Keratinocyte (primary cell): ENCODE data around the gene SH3PXD2A. TPM values are rescaled to one million over a fixed set of nuclear protein-coding genes. Genes with fewer than 3 reads are reported as not detected.

Source experiments
- DNase-seq: peaks from one replicate; pipeline ENCODE4 v3.0.0-alpha.2; 2011; ENCODE audit warnings: low read depth, missing footprints, low spot score
- FAIRE-seq: peaks from 2 replicates; lab custom pipeline; 2011; peaks lifted over from hg19 to GRCh38; lab: Jason Lieb, UNC
- H2AFZ ChIP-seq: 2 replicates; pipeline ENCODE4 v1.6.0; 2012; ENCODE audit warnings: low read length, control low read depth, inconsistent platforms; ENCODE audit not compliant: control insufficient read depth
- H3K27ac ChIP-seq: 2 replicates; pipeline ENCODE4 v1.5.1; 2011; ENCODE audit warnings: low read length; ENCODE audit not compliant: control insufficient read depth, insufficient read depth
- H3K27me3 ChIP-seq: 3 replicates; pipeline ENCODE4 v1.6.0; 2011; ENCODE audit warnings: low read length; ENCODE audit not compliant: control insufficient read depth, insufficient read depth; ENCODE audit errors: extremely low read depth
- H3K36me3 ChIP-seq, 2 experiments: 2 replicates in 1 of 2; 3 replicates in 1 of 2; pipeline ENCODE4 v1.5.1; 2011; ENCODE audit warnings: low read length in 2 of 2, mild to moderate bottlenecking in 1 of 2; ENCODE audit not compliant: control insufficient read depth in 2 of 2, insufficient read depth in 2 of 2; ENCODE audit errors: extremely low read depth in 1 of 2
- H3K4me1 ChIP-seq: 3 replicates; pipeline ENCODE4 v1.5.1; 2011; ENCODE audit warnings: low read length; ENCODE audit not compliant: control insufficient read depth, insufficient read depth; ENCODE audit errors: extremely low read depth
- H3K4me2 ChIP-seq: 3 replicates; pipeline ENCODE4 v1.6.0; 2011; ENCODE audit warnings: low read depth, low read length; ENCODE audit not compliant: control insufficient read depth, insufficient read depth; ENCODE audit errors: extremely low read depth
- H3K4me3 ChIP-seq, 3 experiments: fragments of 200-600 bp in 1 of 3; sonication (generic) in 1 of 3; 2 replicates in 2 of 3; 3 replicates in 1 of 3; pipeline ENCODE4 v1.5.1; 2011 to 2016; ENCODE audit warnings: low read length in 3 of 3, mild to moderate bottlenecking in 3 of 3, control low read depth in 2 of 3, inconsistent platforms in 1 of 3, low read depth in 1 of 3, mixed read lengths in 1 of 3, mixed run types in 1 of 3, moderate library complexity in 1 of 3; ENCODE audit not compliant: control insufficient read depth in 2 of 3, insufficient read depth in 2 of 3; ENCODE audit errors: extremely low read depth in 1 of 3
- H3K79me2 ChIP-seq: 2 replicates; pipeline ENCODE4 v1.6.0; 2012; ENCODE audit warnings: low read length; ENCODE audit not compliant: control insufficient read depth, insufficient read depth
- H3K9ac ChIP-seq: 3 replicates; pipeline ENCODE4 v1.6.0; 2011; ENCODE audit warnings: low read length; ENCODE audit not compliant: control insufficient read depth, insufficient read depth; ENCODE audit errors: extremely low read depth
- H3K9me1 ChIP-seq: 3 replicates; pipeline ENCODE4 v1.6.0; 2011; ENCODE audit warnings: low read length; ENCODE audit not compliant: control insufficient read depth, insufficient read depth; ENCODE audit errors: extremely low read depth
- H3K9me3 ChIP-seq: 2 replicates; pipeline ENCODE4 v1.5.1; 2012; ENCODE audit warnings: low read depth, low read length; ENCODE audit not compliant: control insufficient read depth
- H4K20me1 ChIP-seq: 3 replicates; pipeline ENCODE4 v1.6.0; 2011; ENCODE audit warnings: low read length; ENCODE audit not compliant: control insufficient read depth, insufficient read depth; ENCODE audit errors: extremely low read depth
- EZH2 ChIP-seq: IDR thresholded peaks from one replicate; pipeline ENCODE4 v1.6.1; 2012; ENCODE audit warnings: inconsistent platforms, mild to moderate bottlenecking, low read length, moderate library complexity
- dilution Hi-C: fragments of 300-500 bp; cut with MboI; formaldehyde crosslinking; loops from one replicate; pipeline ENCODE4 v1.7.0; 2020; ENCODE audit warnings: low sequenced_read_pairs; ENCODE audit not compliant: extremely low pct_ligation_motif_present
- polyA plus RNA-seq, 5 experiments: library from polyadenylated mRNA; depleted of rRNA in 3 of 5; stranded (reverse) in 3 of 5; stranded (forward) in 1 of 5; unstranded in 1 of 5; fragments of >200 nt; gene quantifications; 1 replicate in 1 of 5; 2 replicates in 3 of 5; 3 replicates in 1 of 5; pipeline versions ENCODE4 v1.2.1 to v1.2.3, GENCODE V29; 2011 to 2012; ENCODE audit warnings: missing spikeins in 2 of 5, low read depth in 1 of 5, low replicate concordance in 1 of 5
- TF ChIP-seq, protein P1 (sequence below), 3 experiments: IDR thresholded peaks in 1 of 3; conservative IDR thresholded peaks in 1 of 3; optimal IDR thresholded peaks in 1 of 3; 2 replicates in 2 of 3; 3 replicates in 1 of 3; pipeline versions ENCODE3 to v1.5.1; 2011; ENCODE audit warnings: low read length in 3 of 3, mild to moderate bottlenecking in 3 of 3, moderate library complexity in 2 of 3, control low read depth in 1 of 3, inconsistent platforms in 1 of 3; ENCODE audit not compliant: insufficient read depth in 2 of 3; ENCODE audit errors: extremely low read depth in 1 of 3

The SH3PXD2A gene
- polyA plus RNA-seq, 1 donor (not counting 4 experiments of a cell fraction or from before 2014, with no cell fraction given) = 33.9 TPM

DNA sequence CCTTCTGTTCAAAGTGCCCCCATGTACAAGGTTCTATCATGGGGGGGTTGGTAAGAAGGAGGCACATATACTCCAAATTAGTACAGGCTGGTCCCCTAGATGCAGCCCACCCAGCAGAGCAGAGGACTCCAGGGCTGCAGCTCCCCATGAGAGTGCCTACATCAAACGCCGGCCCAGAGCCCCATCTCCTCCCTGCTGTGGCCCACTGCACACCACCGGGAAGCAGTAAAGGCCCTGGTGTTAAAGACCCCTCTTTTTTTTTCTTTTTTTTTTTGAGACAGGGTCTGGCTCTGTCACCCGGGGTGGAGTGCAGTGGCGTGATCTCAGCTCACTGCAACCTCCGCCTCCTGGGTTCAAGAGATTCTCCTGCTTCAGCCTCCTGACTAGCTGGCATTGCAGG, 47.4 kb downstream of the SH3PXD2A start:
- FAIRE-seq = no peak

DNA sequence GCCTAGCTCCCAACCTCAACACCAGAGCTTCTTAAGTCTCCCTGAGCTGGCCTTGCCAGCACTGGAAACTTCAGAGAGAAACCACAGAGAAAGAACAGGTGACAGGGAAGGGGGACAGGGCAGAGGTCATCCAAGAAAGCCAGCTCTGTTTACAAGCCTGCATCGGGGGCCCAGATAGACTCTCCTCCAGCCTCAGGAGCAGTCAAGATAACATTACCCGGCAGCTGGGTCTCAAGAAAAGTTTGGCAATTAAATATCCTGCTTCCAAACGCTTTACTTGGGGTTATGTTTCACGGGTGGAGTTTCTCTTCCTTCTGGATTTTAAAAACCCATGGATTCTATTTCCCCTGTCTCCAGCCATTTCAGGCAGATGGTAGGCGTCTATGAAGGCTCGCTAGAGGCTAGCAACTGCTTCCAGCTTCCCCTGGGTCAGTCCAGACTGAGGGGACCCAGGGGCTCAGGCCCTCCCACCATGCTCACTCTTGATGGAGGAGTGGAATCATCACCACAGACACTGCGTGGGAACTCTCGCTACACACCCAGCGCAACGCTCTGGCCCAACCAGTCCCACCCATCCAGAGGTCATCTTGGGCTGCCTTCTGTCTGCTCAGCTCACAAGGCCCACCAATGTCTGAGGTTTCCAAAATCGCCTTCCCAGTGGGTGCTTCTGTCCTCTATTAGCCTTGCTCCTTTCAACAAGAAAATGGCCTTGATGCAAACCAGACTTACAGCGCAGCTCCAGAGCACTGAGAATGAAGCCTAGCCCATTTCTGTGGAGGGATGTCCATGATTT, 48.8 kb downstream of the SH3PXD2A start:
- peaks cover 91% of the 10 kb centered on the region for H3K79me2 ChIP-seq
- peaks cover 16 to 41% of the 10 kb centered on the region in 2 experiments for H3K36me3 ChIP-seq
- dilution Hi-C loops = no loop called here
- peaks cover 46% of the 10 kb centered on the region for H3K4me1 ChIP-seq
- no peaks in the 10 kb centered on the region for H3K9me3 ChIP-seq
- FAIRE-seq = no peak
- TF ChIP-seq, protein P1, sequence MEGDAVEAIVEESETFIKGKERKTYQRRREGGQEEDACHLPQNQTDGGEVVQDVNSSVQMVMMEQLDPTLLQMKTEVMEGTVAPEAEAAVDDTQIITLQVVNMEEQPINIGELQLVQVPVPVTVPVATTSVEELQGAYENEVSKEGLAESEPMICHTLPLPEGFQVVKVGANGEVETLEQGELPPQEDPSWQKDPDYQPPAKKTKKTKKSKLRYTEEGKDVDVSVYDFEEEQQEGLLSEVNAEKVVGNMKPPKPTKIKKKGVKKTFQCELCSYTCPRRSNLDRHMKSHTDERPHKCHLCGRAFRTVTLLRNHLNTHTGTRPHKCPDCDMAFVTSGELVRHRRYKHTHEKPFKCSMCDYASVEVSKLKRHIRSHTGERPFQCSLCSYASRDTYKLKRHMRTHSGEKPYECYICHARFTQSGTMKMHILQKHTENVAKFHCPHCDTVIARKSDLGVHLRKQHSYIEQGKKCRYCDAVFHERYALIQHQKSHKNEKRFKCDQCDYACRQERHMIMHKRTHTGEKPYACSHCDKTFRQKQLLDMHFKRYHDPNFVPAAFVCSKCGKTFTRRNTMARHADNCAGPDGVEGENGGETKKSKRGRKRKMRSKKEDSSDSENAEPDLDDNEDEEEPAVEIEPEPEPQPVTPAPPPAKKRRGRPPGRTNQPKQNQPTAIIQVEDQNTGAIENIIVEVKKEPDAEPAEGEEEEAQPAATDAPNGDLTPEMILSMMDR (optimal IDR thresholded peaks at IDR 0.05 in 1 of 3, IDR thresholded peaks at IDR 0.05 in 1 of 3, conservative IDR thresholded peaks at IDR 0.05 in 1 of 3; ENCODE audit: extremely low read depth in 1 of 3, insufficient read depth in 2 of 3, low read length in 3 of 3) = no peak
- no peak for TF ChIP-seq EZH2
- peaks cover 21% of the 10 kb centered on the region for H4K20me1 ChIP-seq
- no peak overlapping the region for H3K27ac ChIP-seq
- H3K9me1 ChIP-seq = peaks cover 9% of the 10 kb centered on the region
- no peaks in the 10 kb centered on the region for H3K27me3 ChIP-seq
- DNase-seq = no peak
- H3K4me2 ChIP-seq = no peak overlapping the region
- no peak overlapping the region for H2AFZ ChIP-seq
- no peak overlapping the region for H3K9ac ChIP-seq
- H3K4me3 ChIP-seq = no peak overlapping the region

More for the DNA sequence above, 47.4 kb downstream of the SH3PXD2A start:
- H3K27me3 ChIP-seq = no peaks in the 10 kb centered on the region
- H3K79me2 ChIP-seq = peaks cover 94% of the 10 kb centered on the region
- peaks cover 7% of the 10 kb centered on the region for H3K9me1 ChIP-seq
- H3K27ac ChIP-seq = no peak overlapping the region
- H3K36me3 ChIP-seq = peaks cover 22 to 47% of the 10 kb centered on the region in 2 experiments
- H3K4me2 ChIP-seq = no peak overlapping the region
- no peaks in the 10 kb centered on the region for H3K9me3 ChIP-seq
- dilution Hi-C loops = no loop called here
- H3K4me3 ChIP-seq = no peak overlapping the region
- no peak overlapping the region for H3K9ac ChIP-seq
- H3K4me1 ChIP-seq = peaks cover 32% of the 10 kb centered on the region
- no peak overlapping the region for H2AFZ ChIP-seq
- peaks cover 21% of the 10 kb centered on the region for H4K20me1 ChIP-seq
- no peak for TF ChIP-seq EZH2
- TF ChIP-seq, protein P1 (optimal IDR thresholded peaks at IDR 0.05 in 1 of 3, IDR thresholded peaks at IDR 0.05 in 1 of 3, conservative IDR thresholded peaks at IDR 0.05 in 1 of 3; ENCODE audit: extremely low read depth in 1 of 3, insufficient read depth in 2 of 3, low read length in 3 of 3) = no peak
- DNase-seq = no peak
